ENCODE results near the gene RAB20.

GRCh38 chr13:110529522-110530311, 31.8 kb downstream of the RAB20 start:
- no peak for TF ChIP-seq CTCF (conservative IDR thresholded peaks at IDR 0.05)
- TF ChIP-seq ZFX (IDR thresholded peaks at IDR 0.05) = no peak

Measured in C4-2B (cell line).